Measurements from ENCODE around the gene SLC35F1. TPM values are rescaled to one million over a fixed set of nuclear protein-coding genes. Genes with fewer than 3 reads are reported as not detected.

Gene SLC35F1
- total RNA-seq, 2 experiments from 2014 or later = not detected

DNA sequence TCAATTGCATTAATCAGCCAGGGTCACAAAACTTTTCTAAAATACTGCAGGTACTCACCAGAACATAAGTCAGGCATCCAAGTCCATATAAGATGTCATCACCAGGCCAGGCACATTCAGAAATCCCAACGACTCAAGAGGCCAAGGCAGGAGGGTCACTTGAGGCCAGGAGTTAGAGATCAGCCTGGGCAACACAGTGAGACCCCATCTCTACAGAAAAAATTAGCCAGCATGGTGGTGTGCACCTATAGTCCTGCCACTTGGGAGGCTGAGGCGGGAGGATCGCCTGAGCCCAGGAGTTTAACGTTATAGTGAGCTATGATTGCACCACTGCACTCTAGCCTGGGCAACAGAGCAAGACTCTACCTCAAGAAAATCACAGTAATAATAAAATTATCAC, 362.6 kb downstream of the SLC35F1 start:
- Mint-ChIP-seq H3K27ac (no peak overlapping the region), H3K27me3 (peaks cover 12% of the 10 kb centered on the region), H3K4me1 (no peaks in the 10 kb centered on the region), H3K36me3 (peaks cover 4% of the 10 kb centered on the region), H3K4me3 (no peak overlapping the region), H3K9me3 (peaks cover 8% of the 10 kb centered on the region)
- POLR2A ChIA-PET = no interaction called here
- DNase-seq = no peak
- no peak for ATAC-seq (ENCODE audit: low read depth)

DNA sequence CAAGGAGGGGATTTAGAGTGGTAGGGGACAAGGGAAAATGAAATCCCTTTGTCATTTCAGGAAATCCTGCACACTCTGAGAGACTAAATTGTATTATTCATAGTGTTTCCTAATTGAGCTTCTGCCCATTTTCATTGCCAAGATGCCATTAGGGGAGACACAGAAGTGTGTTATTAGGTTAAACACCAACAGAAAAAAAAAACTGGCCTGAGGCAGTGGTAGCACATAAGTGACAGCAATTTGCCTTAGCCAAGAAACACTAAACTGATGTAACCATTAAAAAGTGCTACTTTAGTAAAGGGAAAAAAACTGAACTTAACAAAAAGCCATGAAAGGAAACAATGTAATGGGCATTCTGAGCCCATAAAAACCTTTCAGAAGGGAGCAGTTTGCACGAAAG, 370.6 kb downstream of the SLC35F1 start:
- Mint-ChIP-seq H3K9me3 (no peaks in the 10 kb centered on the region), H3K27ac (no peak overlapping the region), H3K36me3 (no peaks in the 10 kb centered on the region), H3K4me3 (no peak overlapping the region), H3K27me3 (peaks cover 23% of the 10 kb centered on the region), H3K4me1 (peaks cover 2% of the 10 kb centered on the region)
- DNase-seq (no peak), ATAC-seq (ENCODE audit: low read depth) (no peak)
- POLR2A ChIA-PET = no interaction called here

DNA sequence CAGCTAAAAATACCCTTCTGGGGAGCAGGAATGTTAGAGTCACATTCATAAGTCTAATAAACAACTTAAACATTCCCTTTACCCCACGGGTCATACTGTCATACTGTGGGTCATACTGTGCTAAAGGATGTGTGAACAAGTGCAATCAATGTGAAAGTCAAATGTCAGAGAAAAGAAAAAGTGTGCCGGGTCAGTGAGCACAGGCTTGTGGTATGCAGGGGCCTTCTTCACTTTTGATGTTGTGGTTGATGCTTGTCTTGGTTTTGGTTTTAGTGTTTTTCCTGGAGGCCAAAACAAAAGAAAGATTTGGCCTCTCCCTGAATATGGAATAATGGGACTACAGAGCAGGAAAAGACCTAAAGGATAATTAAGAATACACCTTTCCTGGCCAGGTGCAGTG, 373.1 kb downstream of the SLC35F1 start:
- Mint-ChIP-seq H3K27me3 (peaks cover 21% of the 10 kb centered on the region), H3K36me3 (no peaks in the 10 kb centered on the region), H3K9me3 (no peaks in the 10 kb centered on the region), H3K4me1 (peaks cover 6% of the 10 kb centered on the region), H3K27ac (no peak overlapping the region), H3K4me3 (no peak overlapping the region)
- no peak for ATAC-seq (ENCODE audit: low read depth)
- DNase-seq = no peak
- POLR2A ChIA-PET = no interaction called here

DNA sequence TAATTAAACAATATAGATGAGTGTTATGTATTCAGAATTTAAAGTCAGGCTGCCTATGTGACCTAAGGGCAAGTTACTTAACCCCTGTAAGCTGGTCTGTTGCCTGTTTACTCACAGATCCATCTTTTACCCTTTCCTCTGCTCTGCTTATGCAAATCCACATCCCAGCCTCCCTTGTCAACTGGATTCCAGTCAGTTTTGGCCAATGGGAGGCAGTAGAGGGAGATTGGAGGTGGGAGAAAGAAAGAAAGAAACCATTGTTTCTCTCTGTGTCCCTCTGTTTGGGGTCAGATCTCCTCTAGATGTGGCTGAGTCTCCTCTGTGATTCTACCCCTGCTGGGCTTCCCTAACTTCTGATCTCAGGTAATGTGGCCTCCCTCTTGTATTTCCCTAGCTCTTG, 374.2 kb downstream of the SLC35F1 start:
- no peak overlapping the region for H3K4me3 Mint-ChIP-seq
- no peak for ATAC-seq (ENCODE audit: low read depth)
- peaks cover 6% of the 10 kb centered on the region for H3K4me1 Mint-ChIP-seq
- POLR2A ChIA-PET = no interaction called here
- no peak overlapping the region for H3K27ac Mint-ChIP-seq
- no peaks in the 10 kb centered on the region for H3K9me3 Mint-ChIP-seq
- no peaks in the 10 kb centered on the region for H3K36me3 Mint-ChIP-seq
- DNase-seq = no peak
- peaks cover 15% of the 10 kb centered on the region for H3K27me3 Mint-ChIP-seq

DNA sequence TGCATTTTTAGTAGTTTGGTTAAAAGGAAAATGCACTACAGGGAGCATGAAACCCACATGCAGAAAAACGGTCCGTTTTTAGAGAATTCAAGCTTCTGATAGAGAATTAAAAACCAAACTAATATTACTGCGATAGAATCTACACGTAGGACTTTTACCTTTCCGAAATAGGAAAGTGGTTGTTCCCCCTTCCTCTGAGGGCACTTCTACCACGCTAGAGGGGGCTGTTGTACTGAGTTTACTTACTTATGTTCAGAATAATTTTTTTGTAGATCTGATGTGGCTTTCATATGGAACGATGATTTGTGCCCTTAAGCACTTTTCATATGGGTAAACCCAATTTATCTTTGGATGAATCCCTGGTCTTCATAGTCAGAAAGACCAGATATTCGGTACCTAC, 376.7 kb downstream of the SLC35F1 start:
- ATAC-seq (ENCODE audit: low read depth) (peak; percentile 67), DNase-seq (no peak)
- no peak overlapping the region for H3K4me3 Mint-ChIP-seq
- H3K4me1 Mint-ChIP-seq = peaks cover 7% of the 10 kb centered on the region
- H3K36me3 Mint-ChIP-seq = no peaks in the 10 kb centered on the region
- peaks cover 9% of the 10 kb centered on the region for H3K27me3 Mint-ChIP-seq
- POLR2A ChIA-PET = no interaction called here
- no peaks in the 10 kb centered on the region for H3K9me3 Mint-ChIP-seq
- no peak overlapping the region for H3K27ac Mint-ChIP-seq

DNA sequence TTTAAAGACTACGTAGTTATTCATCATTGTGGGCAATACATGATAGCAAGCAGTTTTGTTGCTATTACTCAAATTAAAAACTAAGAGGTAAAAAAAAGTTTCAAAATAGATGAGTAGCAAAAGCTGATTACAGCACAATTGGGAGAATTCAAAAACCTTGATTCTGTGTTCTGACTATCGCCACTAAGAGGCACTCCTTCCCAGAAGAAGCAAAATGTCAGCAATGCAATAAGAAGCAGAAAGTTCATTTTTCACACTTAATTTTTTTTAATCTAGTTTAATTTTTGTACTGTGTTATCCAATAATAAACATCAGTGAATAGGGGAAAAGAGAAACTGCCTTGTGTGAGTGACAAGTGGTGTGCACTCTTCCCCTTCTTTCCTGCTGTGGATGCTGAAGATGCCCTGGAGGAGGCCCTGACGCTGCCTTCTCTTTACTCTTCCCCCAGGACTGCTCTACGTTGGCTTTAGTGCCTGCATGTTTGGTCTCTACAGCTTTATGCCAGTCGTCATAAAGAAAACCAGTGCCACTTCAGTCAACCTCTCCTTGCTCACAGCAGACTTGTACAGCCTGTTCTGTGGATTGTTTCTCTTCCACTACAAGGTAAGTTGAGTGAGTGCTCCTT, 377.8 kb downstream of the SLC35F1 start:
- Mint-ChIP-seq H3K36me3 (no peaks in the 10 kb centered on the region), H3K4me3 (no peak overlapping the region), H3K27me3 (peaks cover 7% of the 10 kb centered on the region), H3K4me1 (peaks cover 7% of the 10 kb centered on the region), H3K9me3 (no peaks in the 10 kb centered on the region), H3K27ac (no peak overlapping the region)
- no peak for DNase-seq
- POLR2A ChIA-PET = no interaction called here
- no peak for ATAC-seq (ENCODE audit: low read depth)

DNA sequence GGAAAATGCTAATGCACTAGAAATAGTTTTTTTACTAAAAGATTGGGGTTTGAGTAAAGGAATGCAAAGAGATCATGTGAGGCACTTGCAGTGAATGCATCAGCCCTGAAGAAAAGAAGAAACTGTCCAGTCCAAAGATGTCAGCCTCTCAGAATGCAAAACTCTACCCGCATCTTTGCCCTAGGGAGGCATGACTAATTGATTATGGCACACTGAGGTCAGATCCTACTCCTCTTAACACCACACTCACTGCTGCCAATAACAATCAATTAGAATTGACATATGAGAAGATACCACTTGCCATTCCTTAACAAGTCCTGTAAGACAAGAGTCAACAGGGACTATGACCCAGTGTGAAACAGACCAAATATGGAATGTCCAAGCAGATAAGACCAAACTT, 378.7 kb downstream of the SLC35F1 start:
- no peaks in the 10 kb centered on the region for H3K9me3 Mint-ChIP-seq
- H3K27ac Mint-ChIP-seq = no peak overlapping the region
- peaks cover 7% of the 10 kb centered on the region for H3K27me3 Mint-ChIP-seq
- H3K4me1 Mint-ChIP-seq = peaks cover 6% of the 10 kb centered on the region
- DNase-seq (no peak), ATAC-seq (ENCODE audit: low read depth) (no peak)
- POLR2A ChIA-PET = no interaction called here
- no peaks in the 10 kb centered on the region for H3K36me3 Mint-ChIP-seq
- no peak overlapping the region for H3K4me3 Mint-ChIP-seq

DNA sequence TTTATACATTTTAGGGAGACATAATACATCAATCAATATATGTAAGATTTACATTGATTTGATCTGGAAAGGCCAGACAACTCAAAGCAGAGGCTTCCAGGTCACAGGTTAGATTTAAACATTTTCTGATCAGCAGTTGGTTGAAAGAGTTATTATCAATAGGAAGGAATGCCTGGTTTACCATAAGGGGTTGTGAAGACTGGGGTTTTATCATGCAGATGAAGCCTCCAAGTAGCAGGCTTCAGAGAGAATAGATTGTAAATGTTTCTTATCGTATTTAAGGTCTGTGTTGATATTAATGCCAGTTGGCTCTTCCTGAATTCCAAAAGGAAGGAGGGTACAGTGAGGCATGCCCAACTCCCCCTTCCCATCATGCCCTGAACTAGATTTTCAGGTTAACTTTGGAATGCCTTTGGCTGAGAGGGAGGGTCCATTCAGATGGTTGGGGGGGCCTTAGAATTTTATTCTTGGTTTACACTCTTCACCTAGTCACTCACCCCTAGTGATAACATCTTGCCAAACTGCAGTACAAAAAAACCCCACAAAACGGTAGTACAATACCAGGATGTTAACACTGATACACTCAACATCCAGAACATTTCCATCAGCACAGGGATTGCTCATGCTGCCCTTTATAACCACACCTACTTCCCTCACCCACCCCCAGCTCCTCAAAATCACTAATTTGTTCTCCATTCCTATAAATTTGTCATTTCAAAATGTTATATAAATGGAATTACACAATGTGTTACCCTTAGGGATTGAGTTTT, 381.5 kb downstream of the SLC35F1 start:
- peaks cover 6% of the 10 kb centered on the region for H3K4me1 Mint-ChIP-seq
- H3K36me3 Mint-ChIP-seq = no peaks in the 10 kb centered on the region
- ATAC-seq (ENCODE audit: low read depth) = no peak
- no peak overlapping the region for H3K27ac Mint-ChIP-seq
- H3K9me3 Mint-ChIP-seq = no peaks in the 10 kb centered on the region
- H3K27me3 Mint-ChIP-seq = peaks cover 4% of the 10 kb centered on the region
- DNase-seq = no peak
- no peak overlapping the region for H3K4me3 Mint-ChIP-seq
- POLR2A ChIA-PET = no interaction called here

- no peak for DNase-seq
- ATAC-seq (ENCODE audit: low read depth) = no peak
- H3K4me3 Mint-ChIP-seq = no peak overlapping the region
- H3K9me3 Mint-ChIP-seq = no peaks in the 10 kb centered on the region
- no peak overlapping the region for H3K27ac Mint-ChIP-seq
- no peaks in the 10 kb centered on the region for H3K36me3 Mint-ChIP-seq
- POLR2A ChIA-PET = no interaction called here
- peaks cover 9% of the 10 kb centered on the region for H3K27me3 Mint-ChIP-seq
- peaks cover 1% of the 10 kb centered on the region for H3K4me1 Mint-ChIP-seq
These were observed 385.5 kb downstream of the SLC35F1 start for GRCh38 chr6:118292558-118292957.

DNA sequence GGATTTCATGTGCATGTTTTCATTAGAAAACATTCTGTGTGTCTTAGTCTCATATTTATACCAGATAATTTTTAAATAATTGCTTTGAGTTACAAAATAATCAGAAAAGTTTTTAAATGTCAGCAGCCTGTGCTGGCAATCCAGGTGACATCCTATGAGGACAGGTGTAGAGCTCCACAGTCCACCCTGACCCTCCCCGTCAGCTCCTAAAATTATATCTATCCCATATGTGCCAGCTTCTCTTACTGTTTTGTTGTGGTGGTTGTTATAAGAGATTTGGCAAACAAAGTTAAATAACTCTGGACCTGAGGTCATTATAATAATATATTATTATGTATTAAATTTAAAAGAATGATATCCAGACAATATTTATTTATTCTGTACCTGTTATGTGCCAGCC, 387.8 kb downstream of the SLC35F1 start:
- Mint-ChIP-seq H3K27me3 (peaks cover 9% of the 10 kb centered on the region), H3K9me3 (no peaks in the 10 kb centered on the region), H3K4me3 (no peak overlapping the region), H3K27ac (no peak overlapping the region), H3K4me1 (no peaks in the 10 kb centered on the region), H3K36me3 (no peaks in the 10 kb centered on the region)
- POLR2A ChIA-PET = no interaction called here
- DNase-seq (no peak), ATAC-seq (ENCODE audit: low read depth) (no peak)

DNA sequence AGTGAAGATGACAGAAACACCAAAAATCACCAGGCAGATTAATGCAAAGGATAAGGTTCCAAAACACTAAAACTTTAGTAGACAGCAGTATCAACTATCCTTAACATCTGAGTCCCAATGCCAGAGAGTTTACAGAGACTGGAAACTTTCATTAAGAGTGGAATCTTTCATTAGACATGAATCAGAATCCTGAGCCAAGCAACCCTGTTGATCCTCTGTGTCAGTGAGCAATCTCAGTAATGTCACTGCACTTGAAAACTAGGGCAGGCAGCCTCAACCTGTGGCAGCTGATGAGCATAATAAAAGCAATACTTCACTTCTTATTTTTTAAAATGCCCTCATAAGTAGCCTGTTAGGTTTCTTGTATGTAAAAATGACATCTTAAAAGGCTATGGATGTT, 388.3 kb downstream of the SLC35F1 start:
- no peak for DNase-seq
- no peak for ATAC-seq (ENCODE audit: low read depth)
- H3K4me3 Mint-ChIP-seq = no peak overlapping the region
- POLR2A ChIA-PET = no interaction called here
- H3K27me3 Mint-ChIP-seq = peaks cover 9% of the 10 kb centered on the region
- H3K27ac Mint-ChIP-seq = no peak overlapping the region
- no peaks in the 10 kb centered on the region for H3K36me3 Mint-ChIP-seq
- no peaks in the 10 kb centered on the region for H3K9me3 Mint-ChIP-seq
- no peaks in the 10 kb centered on the region for H3K4me1 Mint-ChIP-seq

- Mint-ChIP-seq H3K27me3 (peaks cover 10% of the 10 kb centered on the region), H3K27ac (no peak overlapping the region), H3K4me1 (no peaks in the 10 kb centered on the region), H3K9me3 (no peaks in the 10 kb centered on the region), H3K36me3 (no peaks in the 10 kb centered on the region), H3K4me3 (no peak overlapping the region)
- ATAC-seq (ENCODE audit: low read depth) (no peak), DNase-seq (no peak)
- POLR2A ChIA-PET = no interaction called here
These were observed 389.3 kb downstream of the SLC35F1 start for GRCh38 chr6:118296129-118296901.

DNA sequence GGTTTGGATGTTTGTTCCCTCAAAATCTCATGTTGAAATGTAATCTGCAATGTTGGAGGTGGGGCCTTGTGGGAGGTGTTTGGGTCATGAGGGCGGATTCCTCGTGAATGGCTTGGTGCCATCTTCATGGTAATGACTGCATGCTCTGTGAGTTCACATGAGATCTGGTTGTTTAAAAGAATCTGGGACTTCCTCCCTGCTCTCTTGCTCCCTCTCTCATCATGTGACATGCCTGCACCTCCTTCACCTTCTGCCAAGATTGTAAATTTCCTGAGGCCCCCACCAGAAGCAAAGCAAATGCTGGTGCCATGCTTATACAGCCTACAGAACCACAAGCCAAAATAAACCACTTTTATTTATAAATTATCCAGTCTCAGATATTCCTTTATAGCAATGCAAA, 390.8 kb downstream of the SLC35F1 start:
- peaks cover 10% of the 10 kb centered on the region for H3K27me3 Mint-ChIP-seq
- no peak for ATAC-seq (ENCODE audit: low read depth)
- no peaks in the 10 kb centered on the region for H3K36me3 Mint-ChIP-seq
- H3K27ac Mint-ChIP-seq = no peak overlapping the region
- no peaks in the 10 kb centered on the region for H3K9me3 Mint-ChIP-seq
- H3K4me1 Mint-ChIP-seq = no peaks in the 10 kb centered on the region
- no peak overlapping the region for H3K4me3 Mint-ChIP-seq
- no peak for DNase-seq
- POLR2A ChIA-PET = no interaction called here

Data from activated naive CD8-positive, alpha-beta T cell treated with anti-CD3 and anti-CD28 coated beads, Interleukin-2, amount 10 ng/mL, durations not matched to agents 7 days and 5 days (primary cell).